SJCRH30 (cell line): ENCODE results near the gene SORCS2. TPM values are rescaled to one million over a fixed set of nuclear protein-coding genes. Genes with fewer than 3 reads are reported as not detected.

ENCODE experiments used
- DNase-seq, 2 experiments: peaks; one replicate each; pipeline ENCODE4 v3.0.0-alpha.2; 2015 to 2020
- H3K27ac ChIP-seq: fragments of 250-450 bp; sonication (Bioruptor Pico); 2 replicates; pipeline ENCODE4 v1.5.1; 2020; ENCODE audit warnings: mild to moderate bottlenecking, moderate library complexity
- H3K27me3 ChIP-seq: fragments of 250-450 bp; sonication (Bioruptor Pico); 2 replicates; pipeline ENCODE4 v1.5.1; 2020; ENCODE audit warnings: mild to moderate bottlenecking, moderate library complexity
- H3K36me3 ChIP-seq: fragments of 250-450 bp; sonication (Bioruptor Pico); 2 replicates; pipeline ENCODE4 v1.5.1; 2020; ENCODE audit warnings: mild to moderate bottlenecking, moderate library complexity
- H3K4me1 ChIP-seq: fragments of 250-450 bp; sonication (Bioruptor Pico); 2 replicates; pipeline ENCODE4 v1.5.1; 2020; ENCODE audit warnings: mild to moderate bottlenecking, moderate library complexity
- H3K4me3 ChIP-seq: fragments of 250-450 bp; sonication (Bioruptor Pico); 2 replicates; pipeline ENCODE4 v1.5.1; 2020; ENCODE audit warnings: mild to moderate bottlenecking, moderate library complexity
- H3K9me3 ChIP-seq: fragments of 250-450 bp; sonication (Bioruptor Pico); replicated peaks from 2 replicates; pipeline ENCODE4 v1.5.1; 2020; ENCODE audit warnings: mild to moderate bottlenecking, moderate library complexity
- total RNA-seq: library from RNA; depleted of rRNA; stranded (reverse); fragments of >200 nt; shearing (Covaris generic); gene quantifications from 2 replicates; pipeline ENCODE4 v1.2.3, GENCODE V29; 2014

Gene SORCS2
- total RNA-seq, 1 experiment from 2014 or later = 1.4 TPM

DNA sequence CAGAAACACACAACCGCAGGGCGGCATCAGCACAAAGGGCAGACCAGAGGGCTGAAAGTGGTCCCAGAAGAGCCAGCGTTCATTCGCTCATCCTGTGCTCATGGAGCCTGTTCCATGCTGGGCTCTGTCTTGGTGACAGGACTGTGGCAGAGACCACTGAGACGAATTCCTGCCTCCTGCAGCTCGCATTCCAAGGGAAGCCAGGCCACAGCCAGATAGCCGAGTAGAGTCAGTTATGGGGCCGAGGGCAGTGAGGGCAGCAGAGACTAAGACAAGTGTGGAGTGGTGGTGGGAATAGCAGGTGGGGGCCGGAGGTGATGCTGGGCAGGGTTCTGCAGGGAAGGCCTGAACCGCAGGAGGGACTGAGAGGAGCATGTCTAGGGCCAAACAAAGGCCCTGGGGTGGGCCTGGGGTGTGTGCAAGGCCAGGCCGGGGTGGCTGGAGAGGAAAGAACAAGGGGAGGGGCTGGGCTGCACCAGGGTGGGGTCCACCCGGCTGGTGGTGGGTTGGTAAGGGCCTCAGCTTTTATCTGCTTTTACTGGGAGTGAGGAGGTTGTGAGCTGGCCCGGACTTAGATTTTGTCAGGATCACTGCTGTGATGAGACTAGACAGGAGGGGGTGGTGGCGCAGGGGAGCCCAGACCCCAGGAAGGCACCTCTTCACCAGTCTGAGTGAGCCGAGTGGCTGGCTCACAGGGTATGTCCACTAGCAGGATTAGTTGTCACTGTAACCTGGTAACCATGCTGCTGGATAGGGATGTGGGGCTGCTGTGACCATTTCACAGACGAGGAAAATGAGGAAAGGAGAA, 236.1 kb downstream of the SORCS2 start:
- Histone ChIP-seq H3K36me3 (no peaks in the 10 kb centered on the region), H3K27ac (no peak overlapping the region), H3K27me3 (peaks cover 6% of the 10 kb centered on the region; the same call in 1 of the 2 replicates), H3K4me1 (no peaks in the 10 kb centered on the region), H3K4me3 (no peak overlapping the region), H3K9me3 (no peaks in the 10 kb centered on the region)
- DNase-seq = no peak

DNA sequence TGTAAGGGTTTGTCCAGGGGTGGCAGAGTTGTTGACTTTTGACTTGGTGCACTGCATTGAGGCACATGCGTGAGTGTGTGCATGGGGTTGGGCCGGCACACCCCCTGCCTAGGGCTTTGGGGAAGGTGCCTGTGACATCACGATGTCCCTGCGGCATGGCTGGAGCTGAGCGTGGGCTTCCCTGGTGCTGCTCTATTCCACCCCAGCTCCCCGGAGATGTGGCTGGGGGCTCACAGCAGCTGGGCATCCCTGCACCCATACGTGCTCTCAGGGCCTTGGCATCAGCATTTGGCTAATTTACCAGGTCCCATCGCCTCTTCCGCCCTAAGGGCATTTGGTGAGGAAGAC, 236.7 kb downstream of the SORCS2 start:
- DNase-seq = no peak
- Histone ChIP-seq H3K4me3 (no peak overlapping the region), H3K27ac (no peak overlapping the region), H3K36me3 (no peaks in the 10 kb centered on the region), H3K27me3 (peaks cover 6% of the 10 kb centered on the region; the same call in 1 of the 2 replicates), H3K4me1 (no peaks in the 10 kb centered on the region), H3K9me3 (no peaks in the 10 kb centered on the region)

DNA sequence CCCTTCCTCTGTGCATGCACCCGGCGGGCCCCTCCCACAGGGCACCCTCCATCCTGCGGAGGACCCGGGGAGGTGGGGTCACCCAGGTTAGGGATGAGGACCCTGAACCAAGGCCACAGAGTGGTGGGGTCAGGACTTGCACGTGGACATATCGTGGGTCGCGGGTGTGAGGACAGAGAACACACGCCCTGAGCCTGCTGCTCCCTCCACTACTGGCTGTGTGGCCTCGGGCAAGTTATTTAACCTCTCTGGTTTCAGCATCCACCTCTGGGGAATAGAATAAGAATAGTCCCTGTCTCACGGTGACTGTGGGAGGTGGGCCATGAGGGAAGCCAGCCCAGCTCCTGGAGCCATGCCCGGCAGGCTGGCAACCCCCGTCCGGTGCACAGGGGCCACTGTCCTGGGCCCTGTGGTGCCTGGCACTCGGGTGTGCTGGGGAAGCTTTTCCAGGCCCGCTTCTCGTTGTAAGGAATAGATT, 237.3 kb downstream of the SORCS2 start:
- no peak overlapping the region for H3K4me3 ChIP-seq
- H3K4me1 ChIP-seq = no peaks in the 10 kb centered on the region
- H3K36me3 ChIP-seq = no peaks in the 10 kb centered on the region
- DNase-seq = no peak
- H3K27ac ChIP-seq = no peak overlapping the region
- no peaks in the 10 kb centered on the region for H3K9me3 ChIP-seq
- H3K27me3 ChIP-seq = peaks cover 6% of the 10 kb centered on the region; the same call in 1 of the 2 replicates

DNA sequence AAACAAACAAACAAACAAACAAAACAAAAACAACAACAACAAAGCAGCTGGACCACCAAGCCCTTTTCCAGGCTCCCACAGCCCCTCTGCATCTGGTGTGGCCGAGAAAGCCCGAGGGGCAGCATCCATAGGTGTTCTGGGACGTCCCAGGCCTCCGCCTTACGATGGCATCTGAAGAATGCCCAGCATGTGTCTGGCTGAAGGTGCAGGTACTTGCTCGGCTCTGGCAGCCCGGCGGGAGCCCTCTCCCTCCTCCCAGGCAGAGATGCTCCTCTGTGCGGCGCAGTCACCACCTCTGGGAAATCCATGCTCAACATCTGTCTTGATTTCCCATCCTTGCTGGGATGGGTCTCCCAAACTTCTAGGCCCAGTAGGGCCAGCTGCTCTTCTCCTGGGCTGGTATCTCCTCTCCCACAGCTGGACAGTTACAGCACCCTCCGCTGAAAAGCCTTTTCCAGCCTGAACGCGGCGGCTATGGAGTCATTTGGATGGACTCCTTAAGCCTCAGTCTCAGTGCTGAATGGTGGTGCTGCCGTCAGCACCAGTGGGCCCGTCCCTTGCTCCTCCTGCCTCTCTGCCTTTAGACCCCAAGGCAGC, 238.1 kb downstream of the SORCS2 start:
- Histone ChIP-seq H3K4me3 (no peak overlapping the region), H3K9me3 (no peaks in the 10 kb centered on the region), H3K4me1 (no peaks in the 10 kb centered on the region), H3K36me3 (no peaks in the 10 kb centered on the region), H3K27me3 (peaks cover 6% of the 10 kb centered on the region; the same call in 1 of the 2 replicates), H3K27ac (no peak overlapping the region)
- no peak for DNase-seq

DNA sequence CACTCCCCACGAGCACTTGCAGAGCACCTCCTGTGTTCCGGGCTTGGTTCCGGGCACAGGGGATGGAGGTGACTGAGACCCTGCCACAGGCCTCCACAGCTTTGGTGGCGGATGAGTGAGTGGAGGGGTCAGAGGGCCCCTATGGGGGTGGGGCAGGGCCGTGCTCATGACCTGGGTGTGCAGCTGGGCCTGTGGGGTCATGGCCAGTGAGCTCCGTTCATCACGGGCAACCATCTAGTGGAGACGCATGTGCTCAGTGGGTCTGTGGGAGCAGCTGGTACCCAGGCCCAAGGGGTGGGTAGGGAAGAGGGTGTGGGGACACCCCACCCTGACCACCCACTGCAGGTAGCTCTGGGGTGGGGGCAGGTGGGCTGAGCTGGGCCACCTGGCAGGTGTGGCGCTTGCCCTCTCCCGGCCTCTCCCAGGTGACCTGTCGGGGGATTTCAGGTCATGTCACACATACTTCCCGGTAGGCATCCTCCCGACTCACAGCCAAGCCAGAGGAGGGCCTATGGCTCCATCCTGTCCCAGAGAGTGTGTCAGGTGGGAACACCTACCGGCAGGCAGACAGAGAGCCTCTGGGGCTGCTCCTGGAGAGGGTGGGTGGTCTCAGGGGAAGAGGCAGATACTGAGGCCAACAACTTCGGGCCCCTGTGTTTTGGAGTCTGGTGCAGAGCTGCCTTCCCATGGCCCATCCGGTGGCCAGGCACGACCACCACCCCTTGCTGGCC, 238.8 kb downstream of the SORCS2 start:
- Histone ChIP-seq H3K36me3 (no peaks in the 10 kb centered on the region), H3K27ac (no peak overlapping the region), H3K9me3 (no peaks in the 10 kb centered on the region), H3K27me3 (peaks cover 6% of the 10 kb centered on the region; the same call in 1 of the 2 replicates), H3K4me3 (no peak overlapping the region), H3K4me1 (no peaks in the 10 kb centered on the region)
- no peak for DNase-seq

DNA sequence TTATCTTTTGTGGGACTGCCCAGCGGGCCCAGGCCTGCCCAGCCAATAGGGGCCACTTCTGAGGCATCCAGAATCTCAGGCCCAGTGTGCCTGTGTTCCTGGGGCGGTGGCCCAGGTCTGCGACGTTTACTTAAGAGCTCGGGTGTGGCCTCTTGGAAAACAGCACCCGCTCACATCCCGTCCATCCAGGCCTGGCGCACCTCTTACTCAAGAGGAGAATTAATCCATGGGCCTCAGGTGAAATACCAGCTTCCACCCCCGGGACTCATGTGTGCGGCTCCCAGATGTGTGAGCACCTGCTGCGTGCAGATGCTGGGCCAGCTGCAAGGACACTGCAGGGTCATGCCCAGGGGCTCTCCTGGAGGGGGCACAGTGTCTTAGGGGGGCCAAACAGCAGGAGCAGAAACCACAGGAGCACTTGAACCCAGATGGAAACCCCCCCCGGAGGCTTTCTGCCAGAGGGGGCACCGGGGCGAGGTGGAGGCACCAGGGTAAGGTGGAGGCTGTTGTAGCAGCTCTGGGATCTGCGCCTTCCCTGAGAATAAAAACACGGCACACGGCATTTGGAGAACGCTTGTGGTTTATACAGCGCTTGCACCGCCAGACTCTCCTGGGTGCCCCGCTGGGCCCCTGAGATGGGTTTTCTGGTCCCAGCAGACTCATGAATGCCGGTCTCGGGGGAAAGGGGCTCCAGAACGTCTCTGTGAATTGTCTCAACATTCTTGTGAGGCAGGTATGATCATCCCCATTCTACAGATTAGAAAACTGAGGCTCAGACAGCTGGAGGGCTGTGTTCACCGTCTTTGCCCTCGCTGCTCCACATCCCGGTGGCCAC, 239.6 kb downstream of the SORCS2 start:
- Histone ChIP-seq H3K4me3 (no peak overlapping the region), H3K36me3 (no peaks in the 10 kb centered on the region), H3K27ac (no peak overlapping the region), H3K4me1 (no peaks in the 10 kb centered on the region), H3K27me3 (no peaks in the 10 kb centered on the region; the same call in 1 of the 2 replicates), H3K9me3 (no peaks in the 10 kb centered on the region)
- no peak for DNase-seq

DNA sequence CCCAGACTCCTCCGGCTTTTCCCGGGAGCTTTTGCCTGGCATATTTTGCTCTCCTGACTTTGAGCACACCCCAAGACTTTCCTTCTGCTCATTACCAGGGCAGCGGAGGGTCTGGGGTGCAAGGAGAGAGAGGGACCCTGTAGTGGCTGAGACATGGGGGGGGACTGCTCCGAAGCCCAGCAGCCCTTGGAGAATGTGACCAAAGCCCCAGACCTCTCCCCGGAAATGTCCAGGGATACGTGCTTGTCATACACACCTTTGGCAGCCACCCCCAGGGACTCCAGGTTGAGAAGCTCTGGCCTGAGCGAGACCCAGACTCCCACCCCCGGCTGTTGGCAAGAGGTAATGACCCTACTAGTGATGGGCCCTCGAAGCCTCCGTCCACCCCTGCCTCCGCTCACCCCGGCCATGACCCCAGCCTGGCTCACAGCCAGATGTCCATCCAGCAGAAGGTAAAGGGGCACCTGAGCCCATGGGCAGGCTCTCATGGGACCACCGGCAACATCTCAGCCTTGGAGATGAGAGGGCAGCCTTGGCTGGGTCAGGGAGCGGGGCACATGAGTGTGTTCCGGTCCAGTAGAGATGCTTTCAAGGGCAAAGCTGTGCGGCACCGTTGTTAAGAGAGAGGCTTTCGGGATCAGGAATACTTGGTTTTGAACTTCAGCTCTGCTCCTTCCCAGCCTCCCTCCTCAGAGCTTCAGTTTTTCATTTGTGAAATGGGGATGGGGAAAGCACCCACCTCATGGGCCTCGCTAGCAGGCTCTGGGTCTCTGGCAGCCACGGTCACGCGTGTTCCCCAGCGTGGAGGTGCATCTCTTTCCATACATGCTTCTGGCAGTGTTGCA, 240.4 kb downstream of the SORCS2 start:
- H3K9me3 ChIP-seq = no peaks in the 10 kb centered on the region
- no peaks in the 10 kb centered on the region for H3K27me3 ChIP-seq
- no peak overlapping the region for H3K4me3 ChIP-seq
- no peaks in the 10 kb centered on the region for H3K36me3 ChIP-seq
- no peaks in the 10 kb centered on the region for H3K4me1 ChIP-seq
- no peak overlapping the region for H3K27ac ChIP-seq
- DNase-seq = no peak

DNA sequence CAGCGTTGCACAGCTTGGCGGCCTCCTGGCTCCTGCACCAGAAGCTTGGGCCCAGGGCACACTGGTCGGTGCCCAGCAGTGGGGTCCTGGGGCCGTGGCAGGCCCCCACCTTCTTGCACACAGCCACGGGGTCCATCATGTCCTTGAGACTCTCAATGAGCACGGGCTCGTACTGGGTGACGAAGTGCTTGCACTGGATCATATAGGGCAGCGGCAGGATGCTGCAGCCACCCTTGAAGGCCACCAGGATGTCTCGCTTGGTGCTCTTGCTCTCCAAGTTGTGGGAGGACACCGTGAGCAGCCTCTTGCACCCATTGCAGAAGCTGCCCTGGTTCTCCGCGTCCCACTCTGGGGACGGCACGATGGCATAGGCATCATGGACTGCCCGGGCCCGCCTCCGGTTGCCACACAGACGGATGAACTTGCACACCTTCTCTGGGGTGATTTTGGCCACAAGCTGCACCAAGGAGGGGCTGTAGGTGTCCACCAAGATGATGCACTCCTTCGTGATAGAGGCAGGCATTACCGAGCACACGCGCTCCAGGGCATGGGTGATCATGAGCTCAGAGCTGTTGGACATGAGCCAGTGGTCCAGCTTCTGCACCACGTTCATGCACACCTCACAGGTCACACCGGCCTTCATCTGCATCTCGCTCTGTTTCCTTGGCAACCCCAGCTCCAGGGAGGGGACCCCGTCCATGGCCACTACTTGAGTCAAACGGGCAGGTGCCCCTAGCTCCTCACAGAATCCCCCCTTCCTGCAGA, 241.2 kb downstream of the SORCS2 start:
- H3K36me3 ChIP-seq = no peaks in the 10 kb centered on the region
- DNase-seq = no peak
- no peaks in the 10 kb centered on the region for H3K9me3 ChIP-seq
- no peaks in the 10 kb centered on the region for H3K4me1 ChIP-seq
- H3K27ac ChIP-seq = no peak overlapping the region
- no peak overlapping the region for H3K4me3 ChIP-seq
- no peaks in the 10 kb centered on the region for H3K27me3 ChIP-seq

DNA sequence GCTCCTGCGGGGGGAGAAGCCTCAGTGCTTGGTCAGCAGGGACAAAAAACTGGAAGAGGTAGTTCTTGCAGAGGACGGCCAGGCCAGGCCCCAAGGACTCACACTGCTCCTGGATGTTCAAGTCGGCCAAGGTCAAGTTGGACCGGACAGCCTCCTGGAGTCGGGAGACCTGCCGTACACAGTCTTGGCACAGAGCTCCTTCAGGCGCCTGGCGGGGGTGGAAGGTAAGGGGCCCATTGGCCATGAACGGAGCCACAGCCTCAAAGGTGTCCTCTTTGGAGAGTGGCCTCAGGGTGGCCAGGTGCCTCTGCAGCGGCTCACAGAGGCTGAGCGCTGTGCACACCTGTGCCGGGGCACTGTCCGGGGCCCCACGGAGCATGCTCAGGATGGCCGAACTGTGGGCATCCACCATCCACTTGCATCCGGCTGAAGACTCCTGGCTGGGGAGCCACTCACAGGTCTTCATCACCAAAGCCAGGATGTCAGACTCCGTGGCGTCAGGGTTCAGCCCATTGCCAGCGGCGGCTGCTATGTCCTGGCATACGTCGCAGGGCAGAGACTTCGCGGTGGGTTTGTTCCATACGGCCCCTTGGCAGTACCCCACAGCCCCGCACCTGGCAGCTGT, 241.9 kb downstream of the SORCS2 start:
- Histone ChIP-seq H3K36me3 (no peaks in the 10 kb centered on the region), H3K27me3 (no peaks in the 10 kb centered on the region), H3K9me3 (no peaks in the 10 kb centered on the region), H3K27ac (no peak overlapping the region), H3K4me1 (no peaks in the 10 kb centered on the region; the same call in 1 of the 2 replicates), H3K4me3 (no peak overlapping the region)
- no peak for DNase-seq

DNA sequence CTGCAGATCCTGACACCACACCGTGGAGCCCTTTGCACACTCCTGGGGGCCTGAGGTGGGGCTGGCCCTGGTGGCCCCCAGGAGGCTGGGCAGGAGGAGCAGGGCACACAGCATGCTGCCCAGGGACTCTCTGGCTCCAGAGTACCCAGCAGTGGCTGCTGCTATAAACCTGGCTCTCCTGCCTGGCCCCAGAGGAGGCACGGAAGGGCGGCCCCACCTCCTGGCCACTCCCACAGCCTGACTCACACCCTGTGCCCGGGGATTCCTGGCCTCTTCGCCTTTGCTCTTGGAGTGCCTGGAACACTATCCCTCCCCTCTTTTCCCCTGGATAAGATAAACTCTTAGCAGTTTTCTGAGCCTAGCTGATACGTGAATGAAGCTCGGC, 242.4 kb downstream of the SORCS2 start, which contains the start of gene PSAPL1:
Gene PSAPL1 (minus strand): TSS at position 165 of the 385 bp plus-strand sequence. CDS start 51 bp downstream, at position 114.
- Histone ChIP-seq H3K36me3 (no peaks in the 10 kb centered on the region), H3K27ac (no peak within 1 kb of the TSS), H3K27me3 (no peaks in the 10 kb centered on the region), H3K4me1 (peaks cover 2% of the 10 kb centered on the region; the same call in 1 of the 2 replicates), H3K9me3 (no peaks in the 10 kb centered on the region), H3K4me3 (no peak within 1 kb of the TSS)
- DNase-seq = peak in 1 of 2 experiments; percentile 32

DNA sequence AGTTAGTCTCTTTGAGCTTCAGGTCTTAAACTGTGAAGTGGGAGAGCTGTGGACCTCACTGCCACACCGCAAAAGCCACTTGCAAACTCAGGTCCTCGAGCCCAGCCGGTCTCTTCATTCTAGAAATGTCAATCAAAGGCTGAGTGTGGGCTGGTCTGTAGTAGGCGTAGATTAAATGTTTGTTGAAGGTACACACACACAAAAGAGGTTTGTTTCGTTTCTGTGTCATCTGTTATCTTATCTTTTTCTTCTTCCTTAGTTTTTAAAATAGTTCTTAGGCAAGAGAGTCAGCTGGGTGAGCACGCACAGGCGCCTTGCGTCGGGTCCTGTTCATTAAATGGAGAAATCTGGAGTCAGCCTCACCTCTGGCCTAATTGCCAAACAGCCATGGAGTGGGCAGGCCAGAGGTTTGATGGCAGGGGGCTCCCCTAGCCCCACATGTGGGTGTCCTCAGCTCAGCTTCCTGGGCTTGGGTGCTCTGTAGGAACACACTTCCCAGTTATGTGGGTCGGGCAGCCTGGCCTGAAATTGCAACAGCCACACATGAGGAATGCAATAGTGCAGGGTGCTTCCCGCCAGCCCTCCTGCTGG, 243.2 kb downstream of the SORCS2 start:
- no peak for DNase-seq
- H3K4me3 ChIP-seq = no peak overlapping the region
- H3K9me3 ChIP-seq = no peaks in the 10 kb centered on the region
- peaks cover 5% of the 10 kb centered on the region; the same call in 1 of the 2 replicates for H3K4me1 ChIP-seq
- no peaks in the 10 kb centered on the region for H3K27me3 ChIP-seq
- no peak overlapping the region for H3K27ac ChIP-seq
- H3K36me3 ChIP-seq = no peaks in the 10 kb centered on the region

DNA sequence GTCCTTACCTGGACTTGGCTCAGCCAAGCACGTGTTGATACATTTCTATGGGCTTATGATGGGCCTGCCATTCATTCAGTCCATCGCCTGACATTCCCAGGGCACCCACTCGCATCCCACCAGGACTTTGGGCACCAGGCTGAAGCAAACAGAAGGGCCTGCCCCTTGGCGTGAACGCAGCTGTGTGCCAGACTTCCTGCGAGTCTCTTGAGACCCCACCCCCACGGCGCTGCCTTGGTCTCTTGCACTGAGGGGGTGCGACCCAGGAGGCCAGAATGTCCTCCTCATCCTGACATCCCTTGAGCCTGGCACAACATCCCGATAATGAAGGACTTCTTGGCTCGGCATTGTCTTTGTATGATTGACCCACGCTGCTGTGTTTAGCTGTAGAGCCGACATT, 243.9 kb downstream of the SORCS2 start:
- Histone ChIP-seq H3K27me3 (no peaks in the 10 kb centered on the region), H3K4me1 (peaks cover 5% of the 10 kb centered on the region; the same call in 1 of the 2 replicates), H3K4me3 (no peak overlapping the region), H3K9me3 (no peaks in the 10 kb centered on the region), H3K36me3 (no peaks in the 10 kb centered on the region), H3K27ac (no peak overlapping the region)
- DNase-seq = no peak
